ENCODE results near the gene SVIL. TPM values are rescaled to one million over a fixed set of nuclear protein-coding genes. Genes with fewer than 3 reads are reported as not detected.

SVIL gene
- total and polyA plus RNA-seq, 2 donors (not counting 1 experiment from before 2014, with no cell fraction given), result 0.74 to 0.88 TPM

DNA sequence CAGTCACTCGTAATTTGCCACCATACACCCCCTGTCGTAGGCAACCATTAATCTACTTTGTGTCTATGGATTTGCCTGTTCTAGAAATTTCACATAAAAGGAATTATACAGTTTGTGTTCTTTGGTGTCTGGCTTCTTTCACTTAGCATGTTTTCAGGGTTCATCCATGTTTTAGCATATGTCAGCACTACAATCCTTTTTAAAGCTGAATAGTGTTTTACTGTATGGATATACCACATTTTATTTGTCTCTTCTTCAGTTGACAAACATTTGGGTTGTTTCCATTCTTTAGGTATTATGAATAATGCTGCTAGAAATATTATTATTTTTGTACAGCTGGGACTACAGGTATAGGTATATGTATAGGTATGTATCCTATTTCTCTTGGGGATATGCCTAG lies 17.4 kb upstream of the SVIL start:
- peaks cover 6% of the 10 kb centered on the region for H3K4me1 Mint-ChIP-seq
- peaks cover under 1% of the 10 kb centered on the region for H3K9me3 Mint-ChIP-seq (ENCODE audit: insufficient read depth)
- Histone ChIP-seq H4K20me1 (ENCODE audit: control insufficient read depth, insufficient read depth, low read length, poor library complexity, severe bottlenecking) (no peaks in the 10 kb centered on the region), H3K4me2 (replicated peaks; ENCODE audit: low read depth, low read length, poor library complexity, severe bottlenecking) (no peak overlapping the region), H3K9ac (ENCODE audit: low read length) (no peak overlapping the region), H3K27me3 (replicated peaks in 1 of 4; ENCODE audit: control extremely low read depth in 1 of 4, control insufficient read depth in 3 of 4, insufficient read depth in 4 of 4, low read length in 3 of 4) (no peaks in the 10 kb centered on the region), H3K4me1 (ENCODE audit: control insufficient read depth in 2 of 2, insufficient read depth in 2 of 2, low read length in 2 of 2) (peaks cover 3 to 12% of the 10 kb centered on the region in 2 donors), H3K79me2 (ENCODE audit: control insufficient read depth, insufficient read depth, low read length) (no peaks in the 10 kb centered on the region), H3K27ac (ENCODE audit: low read length in 2 of 2) (no peak overlapping the region), H3K36me3 (replicated peaks in 1 of 2; ENCODE audit: control extremely low read depth in 1 of 2, control insufficient read depth in 1 of 2, extremely low read depth in 1 of 2, insufficient read depth in 2 of 2, low read length in 1 of 2) (peaks cover 0 to 3% of the 10 kb centered on the region in 2 experiments), H2AFZ (ENCODE audit: insufficient read depth, low read depth, low read length, poor library complexity, severe bottlenecking) (no peak overlapping the region), H3K9me3 (ENCODE audit: control extremely low read depth in 1 of 3, control insufficient read depth in 2 of 3, insufficient read depth in 1 of 3, low read length in 2 of 3) (peaks cover 3 to 10% (median 8%) of the 10 kb centered on the region in 3 donors), H3K4me3 (ENCODE audit: control extremely low read depth in 1 of 5, extremely low read depth in 1 of 5, insufficient read depth in 1 of 5, low read depth in 2 of 5, low read length in 4 of 5) (no peak overlapping the region)
- ChIA-PET CTCF (no interaction called here), POLR2A (no interaction called here)
- ATAC-seq (ENCODE audit: low read depth) (no peak), DNase-seq (no peak)
- TF ChIP-seq CTCF (IDR thresholded peaks at IDR 0.05) (no peak), EZH2 (IDR thresholded peaks at IDR 0.05; ENCODE audit: borderline replicate concordance, insufficient read depth, low read depth, low read length, poor library complexity, severe bottlenecking) (no peak)
- intact Hi-C loops (cut with micrococcal nuclease), result no loop called here
- WGBS (ENCODE audit: insufficient coverage), result 100% methylated on average over 1 of the region's 2 CpGs
- H3K27me3 Mint-ChIP-seq, result no peaks in the 10 kb centered on the region
- H3K27ac Mint-ChIP-seq, result no peak overlapping the region
- H3K4me3 Mint-ChIP-seq, result no peak overlapping the region

GRCh38 chr10:29651767-29652166 lies 17.0 kb upstream of the SVIL start:
- H3K9me3 Mint-ChIP-seq (ENCODE audit: insufficient read depth), result no peaks in the 10 kb centered on the region
- Histone ChIP-seq H4K20me1 (ENCODE audit: control insufficient read depth, insufficient read depth, low read length, poor library complexity, severe bottlenecking) (no peaks in the 10 kb centered on the region), H3K27me3 (replicated peaks in 1 of 4; ENCODE audit: control extremely low read depth in 1 of 4, control insufficient read depth in 3 of 4, insufficient read depth in 4 of 4, low read length in 3 of 4) (no peaks in the 10 kb centered on the region), H3K79me2 (ENCODE audit: control insufficient read depth, insufficient read depth, low read length) (no peaks in the 10 kb centered on the region), H3K36me3 (replicated peaks in 1 of 2; ENCODE audit: control extremely low read depth in 1 of 2, control insufficient read depth in 1 of 2, extremely low read depth in 1 of 2, insufficient read depth in 2 of 2, low read length in 1 of 2) (peaks cover 0 to 3% of the 10 kb centered on the region in 2 experiments), H3K9ac (ENCODE audit: low read length) (no peak overlapping the region), H3K4me3 (ENCODE audit: control extremely low read depth in 1 of 5, extremely low read depth in 1 of 5, insufficient read depth in 1 of 5, low read depth in 2 of 5, low read length in 4 of 5) (no peak overlapping the region), H3K9me3 (ENCODE audit: control extremely low read depth in 1 of 3, control insufficient read depth in 2 of 3, insufficient read depth in 1 of 3, low read length in 2 of 3) (peaks cover 2 to 10% (median 3%) of the 10 kb centered on the region in 3 donors), H3K4me2 (replicated peaks; ENCODE audit: low read depth, low read length, poor library complexity, severe bottlenecking) (no peak overlapping the region), H3K27ac (ENCODE audit: low read length in 2 of 2) (no peak overlapping the region), H3K4me1 (ENCODE audit: control insufficient read depth in 2 of 2, insufficient read depth in 2 of 2, low read length in 2 of 2) (peaks cover 7 to 16% of the 10 kb centered on the region in 2 donors), H2AFZ (ENCODE audit: insufficient read depth, low read depth, low read length, poor library complexity, severe bottlenecking) (no peak overlapping the region)
- H3K27me3 Mint-ChIP-seq, result no peaks in the 10 kb centered on the region
- WGBS (ENCODE audit: insufficient coverage), result 100% methylated on average over 1 of the region's 3 CpGs
- H3K27ac Mint-ChIP-seq, result no peak overlapping the region
- no peak overlapping the region for H3K4me3 Mint-ChIP-seq
- DNase-seq (no peak), ATAC-seq (ENCODE audit: low read depth) (no peak)
- POLR2A ChIA-PET, result no interaction called here
- TF ChIP-seq CTCF (IDR thresholded peaks at IDR 0.05), result no peak
- no peak for TF ChIP-seq EZH2 (IDR thresholded peaks at IDR 0.05; ENCODE audit: borderline replicate concordance, insufficient read depth, low read depth, low read length, poor library complexity, severe bottlenecking)
- CTCF ChIA-PET, result no interaction called here
- peaks cover 11% of the 10 kb centered on the region for H3K4me1 Mint-ChIP-seq
- intact Hi-C loops (cut with micrococcal nuclease), result no loop called here
